Sigmoid colon (tissue), 4 donors: Measurements from ENCODE around the gene CLDN6.

ENCODE experiments used
- POLR2A ChIP-seq, 2 donors: fragments of 450-650 bp; IDR thresholded peaks; one replicate each; pipeline ENCODE4 v1.6.1; 2016; ENCODE audit warnings: antibody characterized with exemption in 2 of 2, mild to moderate bottlenecking in 2 of 2, moderate library complexity in 2 of 2
- POLR2AphosphoS5 ChIP-seq, 4 donors: sonication (generic); formaldehyde crosslinking; IDR thresholded peaks; one replicate each; pipeline ENCODE4 v1.6.1; 2017; ENCODE audit warnings: antibody characterized with exemption in 4 of 4
- TF ChIP-seq, protein P1 (sequence below), 4 experiments: fragments of 450-650 bp in 3 of 4; fragments of 200-600 bp in 1 of 4; IDR thresholded peaks; one replicate each; pipeline ENCODE4 v1.5.1; 2016 to 2019; ENCODE audit warnings: antibody characterized with exemption in 4 of 4, mild to moderate bottlenecking in 3 of 4, moderate library complexity in 2 of 4

DNA sequence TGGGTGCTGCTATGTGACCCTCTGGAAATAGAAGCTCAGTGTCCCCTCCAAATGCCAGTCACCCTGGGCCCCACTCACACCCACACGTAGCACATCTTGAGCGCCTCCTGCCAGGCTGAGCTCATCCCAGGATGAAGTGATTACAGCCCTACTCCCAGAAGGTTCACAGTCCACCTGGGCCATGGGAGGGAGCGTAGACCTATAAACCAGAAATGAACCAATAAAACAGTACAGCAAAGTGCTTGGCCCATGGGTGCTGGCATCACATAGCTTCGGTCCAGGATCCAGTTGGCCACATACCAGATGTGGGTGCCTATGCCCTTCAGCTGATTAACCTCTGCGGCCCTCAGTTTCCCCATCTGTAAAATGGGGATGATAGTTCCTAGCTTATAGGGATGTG is 20.9 kb upstream of the CLDN6 start:
- TF ChIP-seq POLR2A (IDR thresholded peaks at IDR 0.05) (no peak), POLR2AphosphoS5 (IDR thresholded peaks at IDR 0.05) (no peak)
- TF ChIP-seq, protein P1, sequence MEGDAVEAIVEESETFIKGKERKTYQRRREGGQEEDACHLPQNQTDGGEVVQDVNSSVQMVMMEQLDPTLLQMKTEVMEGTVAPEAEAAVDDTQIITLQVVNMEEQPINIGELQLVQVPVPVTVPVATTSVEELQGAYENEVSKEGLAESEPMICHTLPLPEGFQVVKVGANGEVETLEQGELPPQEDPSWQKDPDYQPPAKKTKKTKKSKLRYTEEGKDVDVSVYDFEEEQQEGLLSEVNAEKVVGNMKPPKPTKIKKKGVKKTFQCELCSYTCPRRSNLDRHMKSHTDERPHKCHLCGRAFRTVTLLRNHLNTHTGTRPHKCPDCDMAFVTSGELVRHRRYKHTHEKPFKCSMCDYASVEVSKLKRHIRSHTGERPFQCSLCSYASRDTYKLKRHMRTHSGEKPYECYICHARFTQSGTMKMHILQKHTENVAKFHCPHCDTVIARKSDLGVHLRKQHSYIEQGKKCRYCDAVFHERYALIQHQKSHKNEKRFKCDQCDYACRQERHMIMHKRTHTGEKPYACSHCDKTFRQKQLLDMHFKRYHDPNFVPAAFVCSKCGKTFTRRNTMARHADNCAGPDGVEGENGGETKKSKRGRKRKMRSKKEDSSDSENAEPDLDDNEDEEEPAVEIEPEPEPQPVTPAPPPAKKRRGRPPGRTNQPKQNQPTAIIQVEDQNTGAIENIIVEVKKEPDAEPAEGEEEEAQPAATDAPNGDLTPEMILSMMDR (IDR thresholded peaks at IDR 0.05) = no peak
